MM.1S (cell line): Measurements from ENCODE around the gene KHNYN.

ENCODE experiments used
- DNase-seq: peaks from one replicate; pipeline ENCODE4 v3.0.0-alpha.2; 2015
- H2AFZ ChIP-seq: fragments of 300-600 bp; sonication (generic); 2 replicates; pipeline ENCODE4 v1.6.0; 2016; ENCODE audit warnings: antibody characterized with exemption, low read length
- H3F3A ChIP-seq: fragments of 300-600 bp; sonication (generic); 2 replicates; pipeline ENCODE4 v1.6.1; 2016; ENCODE audit warnings: mild to moderate bottlenecking, antibody characterized with exemption, low read length, moderate library complexity, mixed read lengths; ENCODE audit not compliant: insufficient read depth
- H3K27ac ChIP-seq: fragments of 300-600 bp; sonication (generic); 2 replicates; pipeline ENCODE4 v1.5.1; 2016; ENCODE audit warnings: mild to moderate bottlenecking, low read length
- H3K27me3 ChIP-seq: fragments of 300-600 bp; sonication (generic); replicated peaks from 2 replicates; pipeline ENCODE4 v1.6.0; 2016; ENCODE audit warnings: low read length; ENCODE audit not compliant: insufficient read depth
- H3K36me3 ChIP-seq: fragments of 300-600 bp; sonication (generic); replicated peaks from 2 replicates; pipeline ENCODE4 v1.6.1; 2016; ENCODE audit warnings: mild to moderate bottlenecking, low read length, mixed read lengths; ENCODE audit not compliant: insufficient read depth
- H3K4me1 ChIP-seq: fragments of 300-600 bp; sonication (generic); 2 replicates; pipeline ENCODE4 v1.6.1; 2016; ENCODE audit warnings: low read length, mixed read lengths
- H3K4me2 ChIP-seq: fragments of 300-600 bp; sonication (generic); 2 replicates; pipeline ENCODE4 v1.6.0; 2016; ENCODE audit warnings: low read depth, low read length
- H3K4me3 ChIP-seq: fragments of 300-600 bp; sonication (generic); 2 replicates; pipeline ENCODE4 v1.5.1; 2016; ENCODE audit warnings: low read length, mixed read lengths
- H3K79me2 ChIP-seq: fragments of 300-600 bp; sonication (generic); 2 replicates; pipeline ENCODE4 v1.6.1; 2016; ENCODE audit warnings: mixed run types, low read length, mixed read lengths
- H3K9ac ChIP-seq: fragments of 300-600 bp; sonication (generic); 2 replicates; pipeline ENCODE4 v1.6.1; 2016; ENCODE audit warnings: low read length, mixed read lengths
- H3K9me2 ChIP-seq: fragments of 300-600 bp; sonication (generic); replicated peaks from 2 replicates; pipeline ENCODE4 v1.6.1; 2016; ENCODE audit warnings: mild to moderate bottlenecking, low read length, mixed read lengths; ENCODE audit not compliant: insufficient read depth
- H3K9me3 ChIP-seq: fragments of 300-600 bp; sonication (generic); replicated peaks from 2 replicates; pipeline ENCODE4 v1.6.1; 2016; ENCODE audit warnings: mild to moderate bottlenecking, low read length, mixed read lengths; ENCODE audit not compliant: insufficient read depth
- H4K20me1 ChIP-seq: fragments of 300-600 bp; sonication (generic); 2 replicates; pipeline ENCODE4 v1.6.1; 2016; ENCODE audit warnings: mild to moderate bottlenecking, low read length, moderate library complexity, mixed read lengths; ENCODE audit not compliant: insufficient read depth
- CTCF ChIP-seq: fragments of 300-600 bp; sonication (generic); IDR thresholded peaks from 2 replicates; pipeline ENCODE4 v1.5.1; 2016; ENCODE audit warnings: antibody characterized with exemption, low read length, mixed read lengths
- EZH2 ChIP-seq: fragments of 300-600 bp; sonication (generic); optimal IDR thresholded peaks from 2 replicates; pipeline ENCODE3; 2017; ENCODE audit warnings: low read depth, mild to moderate bottlenecking, antibody characterized with exemption, low read length, mixed read lengths
- EZH2phosphoT487 ChIP-seq: fragments of 300-600 bp; sonication (generic); IDR thresholded peaks from 2 replicates; pipeline ENCODE4 v1.6.1; 2018; ENCODE audit warnings: antibody characterized with exemption, low read length

Gene KHNYN

DNA sequence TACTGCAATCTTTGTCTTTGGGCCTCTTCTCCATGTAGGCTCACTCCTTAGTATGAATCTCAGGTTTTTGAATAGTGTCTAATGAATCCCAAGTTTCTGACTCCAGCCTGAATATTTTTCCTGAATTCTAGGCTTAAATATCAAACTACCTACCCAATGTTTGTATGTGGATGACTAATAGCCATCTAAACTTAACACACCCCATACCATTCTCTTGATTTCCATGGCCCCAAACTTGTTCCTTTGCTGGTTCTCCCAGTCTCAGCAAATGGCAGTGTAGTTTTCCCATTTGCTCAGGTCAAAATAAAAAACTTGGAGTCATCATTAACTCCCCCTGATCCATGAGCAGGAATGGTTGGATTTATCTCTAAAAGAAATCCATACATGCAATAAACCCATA is 31.6 kb downstream of the KHNYN start:
- Histone ChIP-seq H3K36me3 (no peaks in the 10 kb centered on the region), H3K9ac (no peak overlapping the region), H3F3A (no peaks in the 10 kb centered on the region), H3K4me1 (peaks cover 11% of the 10 kb centered on the region), H2AFZ (no peak overlapping the region), H4K20me1 (no peaks in the 10 kb centered on the region), H3K79me2 (no peaks in the 10 kb centered on the region), H3K9me3 (no peaks in the 10 kb centered on the region), H3K9me2 (no peaks in the 10 kb centered on the region), H3K27ac (no peak overlapping the region), H3K27me3 (no peaks in the 10 kb centered on the region), H3K4me3 (no peak overlapping the region), H3K4me2 (no peak overlapping the region)
- TF ChIP-seq EZH2phosphoT487 (no peak), EZH2 (no peak), CTCF (no peak)
- no peak for DNase-seq

GRCh38 chr14:24463017-24463883 is 33.5 kb downstream of the KHNYN start:
- Histone ChIP-seq H3K9me3 (no peaks in the 10 kb centered on the region), H3K79me2 (no peaks in the 10 kb centered on the region), H3K4me3 (no peak overlapping the region), H3K27ac (no peak overlapping the region), H2AFZ (no peak overlapping the region), H4K20me1 (no peaks in the 10 kb centered on the region), H3K27me3 (no peaks in the 10 kb centered on the region), H3K4me1 (peaks cover 11% of the 10 kb centered on the region), H3K4me2 (peak overlapping the region; percentile 13; the same call in 1 of the 2 replicates), H3K9me2 (no peaks in the 10 kb centered on the region), H3K9ac (no peak overlapping the region), H3K36me3 (no peaks in the 10 kb centered on the region), H3F3A (no peaks in the 10 kb centered on the region)
- DNase-seq, result peak; percentile 25
- TF ChIP-seq CTCF, result no peak
- no peak for TF ChIP-seq EZH2
- no peak for TF ChIP-seq EZH2phosphoT487

- Histone ChIP-seq H2AFZ (no peak overlapping the region), H3K4me2 (0 out of 2 replicates have a peak overlapping the region, but pooled peaks have one; percentile 13), H3K27me3 (no peaks in the 10 kb centered on the region), H3K4me3 (no peak overlapping the region), H4K20me1 (no peaks in the 10 kb centered on the region), H3F3A (no peaks in the 10 kb centered on the region), H3K9me2 (no peaks in the 10 kb centered on the region), H3K4me1 (peaks cover 11% of the 10 kb centered on the region), H3K36me3 (no peaks in the 10 kb centered on the region), H3K9me3 (no peaks in the 10 kb centered on the region), H3K79me2 (no peaks in the 10 kb centered on the region), H3K9ac (no peak overlapping the region), H3K27ac (no peak overlapping the region)
- DNase-seq, result no peak
- TF ChIP-seq CTCF, result no peak
- no peak for TF ChIP-seq EZH2phosphoT487
- TF ChIP-seq EZH2, result no peak
Observed at GRCh38 chr14:24463884-24464785, 34.4 kb downstream of the KHNYN start.
